Stomach smooth muscle (tissue), 2 donors: Measurements from ENCODE around the gene ZNF511.

Experiments
- H3K27ac ChIP-seq: one replicate; pipeline ENCODE4 v1.7.0; 2013; ENCODE audit warnings: mild to moderate bottlenecking, low read length, inconsistent platforms
- H3K27me3 ChIP-seq, 2 donors: one replicate each; pipeline ENCODE4 v1.7.0; 2013; ENCODE audit warnings: low read length in 2 of 2; ENCODE audit not compliant: insufficient read depth in 2 of 2, control insufficient read depth in 1 of 2
- H3K36me3 ChIP-seq, 2 donors: one replicate each; pipeline ENCODE4 v1.7.0; 2013; ENCODE audit warnings: low read length in 2 of 2; ENCODE audit not compliant: control insufficient read depth in 2 of 2, insufficient read depth in 2 of 2
- H3K4me1 ChIP-seq: one replicate; pipeline ENCODE4 v1.7.0; 2013; ENCODE audit warnings: low read length; ENCODE audit not compliant: control insufficient read depth, insufficient read depth
- H3K4me3 ChIP-seq, 2 donors: one replicate each; pipeline ENCODE4 v1.7.0; 2013; ENCODE audit warnings: low read length in 2 of 2
- H3K9ac ChIP-seq, 2 donors: one replicate each; pipeline ENCODE4 v1.7.0; 2013; ENCODE audit warnings: low read length in 2 of 2, mild to moderate bottlenecking in 1 of 2
- H3K9me3 ChIP-seq, 2 donors: one replicate each; pipeline ENCODE4 v1.7.0; 2013; ENCODE audit warnings: low read length in 2 of 2; ENCODE audit not compliant: control insufficient read depth in 2 of 2
- donor health status: healthy.
- donor health status: Pancreatic carcinoma.

ZNF511 gene

GRCh38 chr10:133275684-133276092, 33.0 kb upstream of the ZNF511 start:
- Histone ChIP-seq H3K27me3 (peaks cover 4 to 13% of the 10 kb centered on the region in 2 donors), H3K4me3 (no peak overlapping the region), H3K27ac (no peak overlapping the region), H3K9ac (no peak overlapping the region), H3K9me3 (no peaks in the 10 kb centered on the region), H3K36me3 (peaks cover 7 to 15% of the 10 kb centered on the region in 2 donors), H3K4me1 (peaks cover 6% of the 10 kb centered on the region)

GRCh38 chr10:133276100-133276434, 32.6 kb upstream of the ZNF511 start:
- no peaks in the 10 kb centered on the region for H3K9me3 ChIP-seq
- H3K27me3 ChIP-seq = peaks cover 4 to 13% of the 10 kb centered on the region in 2 donors
- no peak overlapping the region for H3K27ac ChIP-seq
- H3K4me1 ChIP-seq = peaks cover 6% of the 10 kb centered on the region
- H3K4me3 ChIP-seq = no peak overlapping the region
- no peak overlapping the region for H3K9ac ChIP-seq
- peaks cover 7 to 15% of the 10 kb centered on the region in 2 donors for H3K36me3 ChIP-seq

GRCh38 chr10:133276435-133277201, 32.1 kb upstream of the ZNF511 start, which contains the start of gene ADAM8:
Gene ADAM8 (minus strand): TSS chr10:133276868. CDS start chr10:133276817, 51 bp downstream.
- Histone ChIP-seq H3K9ac (no peak within 1 kb of the TSS), H3K4me1 (peaks cover 6% of the 10 kb centered on the region), H3K27ac (no peak within 1 kb of the TSS), H3K36me3 (peaks cover 11 to 15% of the 10 kb centered on the region in 2 donors), H3K4me3 (no peak within 1 kb of the TSS), H3K27me3 (peaks cover 4 to 13% of the 10 kb centered on the region in 2 donors), H3K9me3 (no peaks in the 10 kb centered on the region)

GRCh38 chr10:133277277-133277992, 31.3 kb upstream of the ZNF511 start:
- no peak overlapping the region for H3K4me3 ChIP-seq
- H3K27me3 ChIP-seq = peaks cover 4 to 13% of the 10 kb centered on the region in 2 donors
- no peak overlapping the region for H3K27ac ChIP-seq

GRCh38 chr10:133277993-133278576, 30.6 kb upstream of the ZNF511 start:
- Histone ChIP-seq H3K9me3 (no peaks in the 10 kb centered on the region), H3K27ac (no peak overlapping the region), H3K4me3 (no peak overlapping the region), H3K4me1 (peaks cover 6% of the 10 kb centered on the region), H3K36me3 (peaks cover 24 to 25% of the 10 kb centered on the region in 2 donors), H3K27me3 (peaks cover 4 to 13% of the 10 kb centered on the region in 2 donors), H3K9ac (no peak overlapping the region)

More at GRCh38 chr10:133277277-133277992, 31.3 kb upstream of the ZNF511 start:
- Histone ChIP-seq H3K4me1 (peaks cover 6% of the 10 kb centered on the region), H3K9me3 (no peaks in the 10 kb centered on the region), H3K9ac (no peak overlapping the region), H3K36me3 (peaks cover 18% of the 10 kb centered on the region in 2 donors)

GRCh38 chr10:133278577-133279265, 30.0 kb upstream of the ZNF511 start:
- Histone ChIP-seq H3K36me3 (peaks cover 28 to 29% of the 10 kb centered on the region in 2 donors), H3K9me3 (no peaks in the 10 kb centered on the region), H3K9ac (no peak overlapping the region), H3K4me3 (no peak overlapping the region), H3K27ac (no peak overlapping the region), H3K4me1 (peaks cover 6% of the 10 kb centered on the region), H3K27me3 (peaks cover 4 to 13% of the 10 kb centered on the region in 2 donors)

- H3K9me3 ChIP-seq = no peaks in the 10 kb centered on the region
- no peak overlapping the region for H3K4me3 ChIP-seq
- H3K36me3 ChIP-seq = peaks cover 34 to 35% of the 10 kb centered on the region in 2 donors
- H3K4me1 ChIP-seq = peaks cover 6% of the 10 kb centered on the region
- H3K27ac ChIP-seq = no peak overlapping the region
- H3K27me3 ChIP-seq = peaks cover 4 to 12% of the 10 kb centered on the region in 2 donors
- no peak overlapping the region for H3K9ac ChIP-seq
These were observed 29.1 kb upstream of the ZNF511 start for GRCh38 chr10:133279326-133280226.

- Histone ChIP-seq H3K4me3 (no peak overlapping the region), H3K9me3 (no peaks in the 10 kb centered on the region), H3K27ac (no peak overlapping the region), H3K9ac (no peak overlapping the region), H3K4me1 (peaks cover 6% of the 10 kb centered on the region), H3K27me3 (peaks cover 4 to 9% of the 10 kb centered on the region in 2 donors), H3K36me3 (peaks cover 43% of the 10 kb centered on the region in 2 donors)
These were observed 28.2 kb upstream of the ZNF511 start for GRCh38 chr10:133280391-133281059.

GRCh38 chr10:133281084-133281483, 27.6 kb upstream of the ZNF511 start:
- H3K36me3 ChIP-seq = peaks cover 48% of the 10 kb centered on the region in 2 donors
- H3K9ac ChIP-seq = no peak overlapping the region
- H3K9me3 ChIP-seq = no peaks in the 10 kb centered on the region
- H3K4me3 ChIP-seq = no peak overlapping the region
- peaks cover 3% of the 10 kb centered on the region in 2 donors for H3K27me3 ChIP-seq
- no peak overlapping the region for H3K27ac ChIP-seq
- peaks cover 6% of the 10 kb centered on the region for H3K4me1 ChIP-seq
